Measurements from ENCODE around the gene MAP1LC3A.

- no peak for TF ChIP-seq MAX (IDR thresholded peaks at IDR 0.05; ENCODE audit: insufficient read depth, insufficient read length)
- TF ChIP-seq CTCF (IDR thresholded peaks at IDR 0.05; ENCODE audit: extremely low read depth in 1 of 2, insufficient read depth in 1 of 2, low read depth in 1 of 2, low read length in 2 of 2), result no peak
- no peak for TF ChIP-seq POLR2A (IDR thresholded peaks at IDR 0.05; ENCODE audit: low read depth, low read length)
- no peak for TF ChIP-seq EZH2 (IDR thresholded peaks at IDR 0.05; ENCODE audit: borderline replicate concordance, low read depth, low read length, severe bottlenecking)
- TF ChIP-seq JUN (IDR thresholded peaks at IDR 0.05; ENCODE audit: borderline replicate concordance, insufficient read depth, insufficient read length, low read depth), result no peak
- TF ChIP-seq POLR2AphosphoS5 (IDR thresholded peaks at IDR 0.05; ENCODE audit: insufficient read depth, low read depth, low read length), result no peak
- no peak for TF ChIP-seq MYC (IDR thresholded peaks at IDR 0.05; ENCODE audit: low read depth, low read length)
- no peak for TF ChIP-seq FOS (IDR thresholded peaks at IDR 0.05; ENCODE audit: borderline replicate concordance, insufficient read depth, low read length)
Measured at GRCh38 chr20:34525342-34525708, 33.2 kb upstream of the MAP1LC3A start.

Data from endothelial cell of umbilical vein (primary cell).